ENCODE results near the gene PARN.

Gene PARN

DNA sequence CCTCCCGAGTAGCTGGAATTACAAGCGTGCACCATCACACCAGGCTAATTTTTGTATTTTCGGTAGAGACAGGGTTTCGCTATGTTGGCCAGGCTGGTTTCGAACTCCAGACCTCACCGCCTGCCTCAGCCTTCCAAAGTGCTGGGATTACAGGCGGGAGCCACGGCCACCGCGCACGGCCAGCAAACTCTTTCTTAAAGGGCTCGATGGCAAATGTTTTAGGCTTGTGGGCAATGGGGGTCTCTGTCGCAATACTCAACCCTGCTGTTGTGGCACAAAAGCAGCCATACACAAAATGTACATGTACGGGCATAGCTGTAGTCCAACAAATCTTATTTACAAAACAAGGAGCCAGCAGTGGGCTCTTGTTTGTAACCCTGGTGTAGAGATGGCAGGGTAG, 18.4 kb downstream of the PARN start:
- Histone ChIP-seq H3K9me3 (ENCODE audit: control insufficient read depth, insufficient read depth, low read length) (no peaks in the 10 kb centered on the region), H3K27ac (ENCODE audit: low read depth, low read length) (peak overlapping the region; percentile 99), H3K27me3 (ENCODE audit: control insufficient read depth, low read length) (no peaks in the 10 kb centered on the region), H3K79me2 (ENCODE audit: control insufficient read depth, low read length) (peaks cover 30% of the 10 kb centered on the region), H3K4me2 (ENCODE audit: low read length) (peak overlapping the region; percentile 98), H3F3A (ENCODE audit: control insufficient read depth, insufficient read depth) (peaks cover 43% of the 10 kb centered on the region), H3K9me2 (replicated peaks; ENCODE audit: control insufficient read depth, low read length) (no peaks in the 10 kb centered on the region), H3K4me3 (ENCODE audit: low read length) (0 out of 2 replicates have a peak overlapping the region, but pooled peaks have one; percentile 51), H3K36me3 (ENCODE audit: control insufficient read depth, low read length) (peaks cover 73% of the 10 kb centered on the region), H4K20me1 (ENCODE audit: control insufficient read depth, insufficient read depth, low read depth, low read length) (no peaks in the 10 kb centered on the region), H3K4me1 (ENCODE audit: control insufficient read depth, low read length) (peaks cover 54% of the 10 kb centered on the region)
- no peak for TF ChIP-seq CTCF (IDR thresholded peaks at IDR 0.05; ENCODE audit: low read depth, low read length, poor library complexity, severe bottlenecking)
- TF ChIP-seq EZH2phosphoT487 (IDR thresholded peaks at IDR 0.05; ENCODE audit: borderline replicate concordance, low read length) = no peak

DNA sequence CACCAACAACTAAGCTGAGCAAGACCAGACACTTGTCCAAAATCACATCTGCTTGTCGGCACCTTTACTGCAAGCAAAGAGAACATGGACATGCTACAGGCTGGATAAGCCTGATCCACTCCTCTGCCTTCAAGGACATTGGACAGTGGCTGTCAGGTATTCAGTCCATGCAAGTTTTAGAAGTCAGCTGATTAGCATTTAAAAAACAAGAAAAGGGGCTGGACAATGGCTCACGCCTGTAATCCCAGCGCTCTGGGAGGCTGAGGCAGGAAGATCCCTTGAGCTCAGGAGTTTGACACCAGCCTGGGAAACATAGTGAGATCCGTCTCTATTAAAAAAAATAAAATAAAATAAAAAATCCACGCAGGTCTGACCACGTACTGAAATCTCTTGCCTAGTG, 20.3 kb downstream of the PARN start:
- peak overlapping the region; percentile 98 for H3K4me2 ChIP-seq (ENCODE audit: low read length)
- no peak for TF ChIP-seq EZH2phosphoT487 (IDR thresholded peaks at IDR 0.05; ENCODE audit: borderline replicate concordance, low read length)

GRCh38 chr16:14608604-14609003, 21.5 kb downstream of the PARN start:
- peak overlapping the region; percentile 98 for H3K4me2 ChIP-seq (ENCODE audit: low read length)
- H3F3A ChIP-seq (ENCODE audit: control insufficient read depth, insufficient read depth) = peaks cover 47% of the 10 kb centered on the region
- no peaks in the 10 kb centered on the region for H3K27me3 ChIP-seq (ENCODE audit: control insufficient read depth, low read length)
- H3K36me3 ChIP-seq (ENCODE audit: control insufficient read depth, low read length) = peaks cover 74% of the 10 kb centered on the region
- H3K27ac ChIP-seq (ENCODE audit: low read depth, low read length) = peak overlapping the region; percentile 99
- TF ChIP-seq CTCF (IDR thresholded peaks at IDR 0.05; ENCODE audit: low read depth, low read length, poor library complexity, severe bottlenecking) = no peak
- no peak for TF ChIP-seq EZH2phosphoT487 (IDR thresholded peaks at IDR 0.05; ENCODE audit: borderline replicate concordance, low read length)
- H4K20me1 ChIP-seq (ENCODE audit: control insufficient read depth, insufficient read depth, low read depth, low read length) = no peaks in the 10 kb centered on the region
- H3K9me3 ChIP-seq (ENCODE audit: control insufficient read depth, insufficient read depth, low read length) = no peaks in the 10 kb centered on the region
- peaks cover 46% of the 10 kb centered on the region for H3K79me2 ChIP-seq (ENCODE audit: control insufficient read depth, low read length)
- H3K4me3 ChIP-seq (ENCODE audit: low read length) = peak overlapping the region; percentile 84
- peaks cover 84% of the 10 kb centered on the region for H3K4me1 ChIP-seq (ENCODE audit: control insufficient read depth, low read length)
- no peaks in the 10 kb centered on the region for H3K9me2 ChIP-seq (replicated peaks; ENCODE audit: control insufficient read depth, low read length)

More for the DNA sequence above, 20.3 kb downstream of the PARN start:
- H4K20me1 ChIP-seq (ENCODE audit: control insufficient read depth, insufficient read depth, low read depth, low read length) = no peaks in the 10 kb centered on the region
- H3K27ac ChIP-seq (ENCODE audit: low read depth, low read length) = peak overlapping the region; percentile 99
- H3K4me1 ChIP-seq (ENCODE audit: control insufficient read depth, low read length) = peaks cover 73% of the 10 kb centered on the region
- H3K9me2 ChIP-seq (replicated peaks; ENCODE audit: control insufficient read depth, low read length) = no peaks in the 10 kb centered on the region
- peak overlapping the region; percentile 84 for H3K4me3 ChIP-seq (ENCODE audit: low read length)
- no peaks in the 10 kb centered on the region for H3K27me3 ChIP-seq (ENCODE audit: control insufficient read depth, low read length)
- H3K9me3 ChIP-seq (ENCODE audit: control insufficient read depth, insufficient read depth, low read length) = no peaks in the 10 kb centered on the region
- H3K36me3 ChIP-seq (ENCODE audit: control insufficient read depth, low read length) = peaks cover 72% of the 10 kb centered on the region
- H3F3A ChIP-seq (ENCODE audit: control insufficient read depth, insufficient read depth) = peaks cover 47% of the 10 kb centered on the region
- H3K79me2 ChIP-seq (ENCODE audit: control insufficient read depth, low read length) = peaks cover 38% of the 10 kb centered on the region

DNA sequence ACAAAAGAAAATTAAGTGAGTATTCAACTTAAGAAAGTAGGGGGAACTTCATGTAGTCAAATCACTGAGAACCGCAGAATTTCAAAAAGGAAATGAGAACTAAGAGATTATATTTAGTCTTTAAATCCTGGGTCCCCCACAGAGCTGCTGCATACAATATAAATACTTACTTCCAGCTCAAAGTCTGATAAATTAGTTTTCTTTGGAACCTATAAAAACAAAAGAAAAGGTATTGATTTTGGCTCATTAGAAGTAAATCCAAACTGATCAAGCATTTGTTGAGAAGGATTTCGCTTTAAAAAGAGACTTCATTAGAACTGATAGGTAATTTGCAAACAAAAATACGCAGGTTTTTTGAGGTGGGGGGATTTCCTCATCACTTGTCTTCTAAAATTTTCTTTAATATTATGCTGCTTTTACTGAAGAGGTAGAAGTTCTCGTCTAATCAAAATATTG, 21.9 kb downstream of the PARN start:
- H3F3A ChIP-seq (ENCODE audit: control insufficient read depth, insufficient read depth) = peaks cover 47% of the 10 kb centered on the region
- H3K4me1 ChIP-seq (ENCODE audit: control insufficient read depth, low read length) = peaks cover 89% of the 10 kb centered on the region
- peaks cover 74% of the 10 kb centered on the region for H3K36me3 ChIP-seq (ENCODE audit: control insufficient read depth, low read length)
- H3K9me3 ChIP-seq (ENCODE audit: control insufficient read depth, insufficient read depth, low read length) = no peaks in the 10 kb centered on the region
- H3K27ac ChIP-seq (ENCODE audit: low read depth, low read length) = peak overlapping the region; percentile 99
- peak overlapping the region; percentile 84 for H3K4me3 ChIP-seq (ENCODE audit: low read length)
- H4K20me1 ChIP-seq (ENCODE audit: control insufficient read depth, insufficient read depth, low read depth, low read length) = no peaks in the 10 kb centered on the region
- H3K79me2 ChIP-seq (ENCODE audit: control insufficient read depth, low read length) = peaks cover 47% of the 10 kb centered on the region
- no peaks in the 10 kb centered on the region for H3K9me2 ChIP-seq (replicated peaks; ENCODE audit: control insufficient read depth, low read length)
- no peaks in the 10 kb centered on the region for H3K27me3 ChIP-seq (ENCODE audit: control insufficient read depth, low read length)
- TF ChIP-seq EZH2phosphoT487 (IDR thresholded peaks at IDR 0.05; ENCODE audit: borderline replicate concordance, low read length) = no peak
- no peak for TF ChIP-seq CTCF (IDR thresholded peaks at IDR 0.05; ENCODE audit: low read depth, low read length, poor library complexity, severe bottlenecking)
- H3K4me2 ChIP-seq (ENCODE audit: low read length) = peak overlapping the region; percentile 98

Data from DOHH2 (cell line).